GM12873 (cell line): Measurements from ENCODE around the gene NAALADL2.

Source experiments
- CTCF ChIP-seq: IDR thresholded peaks from 2 replicates; pipeline ENCODE4 v1.5.1; 2012; ENCODE audit warnings: low read depth, mild to moderate bottlenecking, moderate library complexity, low read length, control low read depth; ENCODE audit not compliant: insufficient read depth; ENCODE audit errors: missing control alignments

Gene NAALADL2

GRCh38 chr3:175374705-175375104 lies 515.6 kb downstream of the NAALADL2 start:
- TF ChIP-seq CTCF = no peak

GRCh38 chr3:175378348-175378747 lies 519.2 kb downstream of the NAALADL2 start:
- no peak for TF ChIP-seq CTCF

GRCh38 chr3:175381685-175382084 lies 522.6 kb downstream of the NAALADL2 start:
- TF ChIP-seq CTCF = no peak

GRCh38 chr3:175383371-175383770 lies 524.2 kb downstream of the NAALADL2 start:
- no peak for TF ChIP-seq CTCF

- no peak for TF ChIP-seq CTCF
These were observed 524.7 kb downstream of the NAALADL2 start for GRCh38 chr3:175383813-175384212.

- TF ChIP-seq CTCF = no peak
These were observed 525.4 kb downstream of the NAALADL2 start for GRCh38 chr3:175384569-175384968.

- no peak for TF ChIP-seq CTCF
These were observed 527.5 kb downstream of the NAALADL2 start for GRCh38 chr3:175386630-175387029.
